NCI-H82 treated with DMSO at 0.1 percent for 48 hours (cell line): ENCODE data around the gene CST6.

ENCODE experiments used
- DNase-seq: peaks from one replicate; lab custom pipeline; 2025; ENCODE audit not compliant: unreplicated experiment; lab: John Stamatoyannopoulos, UW

CST6 gene

GRCh38 chr11:66011785-66012303 lies at the start of gene CST6:
Gene CST6 (plus strand): TSS chr11:66012008. CDS start chr11:66012045, 37 bp downstream.
- DNase-seq, result no peak

GRCh38 chr11:65962141-65962564 lies 49.7 kb upstream of the CST6 start:
- DNase-seq, result no peak

GRCh38 chr11:65964906-65965305 lies 46.9 kb upstream of the CST6 start:
- DNase-seq, result no peak

- DNase-seq, result no peak
These were observed 45.6 kb upstream of the CST6 start for GRCh38 chr11:65965986-65966762.

- DNase-seq, result no peak
These were observed 44.4 kb upstream of the CST6 start for GRCh38 chr11:65967329-65967934.

- DNase-seq, result no peak
These were observed 43.0 kb upstream of the CST6 start for GRCh38 chr11:65968600-65969482.

- no peak for DNase-seq
These were observed 39.7 kb upstream of the CST6 start for GRCh38 chr11:65972116-65972515.

GRCh38 chr11:65973439-65974110 lies 38.2 kb upstream of the CST6 start:
- DNase-seq, result no peak

- DNase-seq, result no peak
These were observed 36.0 kb upstream of the CST6 start for GRCh38 chr11:65975771-65976170.

- DNase-seq, result no peak
These were observed 35.3 kb upstream of the CST6 start for GRCh38 chr11:65976216-65977176.

GRCh38 chr11:65977621-65978390 lies 34.0 kb upstream of the CST6 start:
- DNase-seq, result no peak

GRCh38 chr11:65978391-65979238 lies 33.2 kb upstream of the CST6 start:
- no peak for DNase-seq

GRCh38 chr11:65979261-65979759 lies 32.5 kb upstream of the CST6 start:
- no peak for DNase-seq

GRCh38 chr11:65981101-65981740 lies 30.6 kb upstream of the CST6 start:
- DNase-seq, result no peak

- DNase-seq, result no peak
These were observed 29.6 kb upstream of the CST6 start for GRCh38 chr11:65981972-65982823.

- no peak for DNase-seq
These were observed 28.8 kb upstream of the CST6 start for GRCh38 chr11:65982824-65983588.
